Measurements from ENCODE around the gene CELF3.

The CELF3 gene

DNA sequence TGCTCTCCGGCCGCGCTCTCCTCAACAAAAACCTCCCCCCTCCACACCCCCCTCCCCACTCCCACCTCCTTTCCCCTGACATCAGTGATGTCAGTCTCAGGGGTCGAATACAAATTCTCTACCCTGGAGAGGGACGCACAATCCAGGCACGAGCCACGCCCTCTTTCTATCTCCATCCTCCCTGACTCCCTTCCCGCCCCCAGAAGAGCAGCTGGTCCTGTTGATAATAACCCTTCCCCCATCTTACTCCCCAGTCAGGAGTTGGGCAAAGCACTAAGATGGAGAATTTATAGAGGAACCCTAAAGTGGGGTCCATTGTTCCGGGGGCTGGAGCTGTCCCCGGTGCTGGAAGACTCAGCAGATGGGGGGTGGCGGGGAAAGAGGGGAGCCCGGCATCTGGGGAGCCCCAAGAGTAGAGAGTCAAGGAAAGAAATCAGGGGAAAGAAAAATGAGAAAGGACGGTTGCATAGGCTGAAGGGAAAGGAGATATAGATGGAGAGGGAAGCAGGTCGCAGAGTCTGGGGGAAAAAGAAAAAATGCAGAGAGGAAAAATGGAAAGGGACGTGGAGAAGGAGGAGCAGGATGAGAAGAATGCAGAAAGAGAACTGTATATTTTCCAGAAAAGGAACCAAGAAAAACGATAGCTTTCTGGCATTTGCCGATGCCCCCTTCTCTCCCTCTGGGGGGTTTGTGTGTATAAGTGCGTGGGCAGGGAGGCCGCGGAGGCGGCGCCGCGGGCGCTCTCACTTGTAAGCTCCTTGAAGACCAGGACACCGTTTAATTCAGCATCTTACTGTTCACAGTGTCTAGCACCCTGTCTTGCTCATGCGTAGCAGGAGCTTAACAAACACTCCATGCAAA lies at the start of gene CELF3 (continued):
- TF ChIP-seq, protein P1, sequence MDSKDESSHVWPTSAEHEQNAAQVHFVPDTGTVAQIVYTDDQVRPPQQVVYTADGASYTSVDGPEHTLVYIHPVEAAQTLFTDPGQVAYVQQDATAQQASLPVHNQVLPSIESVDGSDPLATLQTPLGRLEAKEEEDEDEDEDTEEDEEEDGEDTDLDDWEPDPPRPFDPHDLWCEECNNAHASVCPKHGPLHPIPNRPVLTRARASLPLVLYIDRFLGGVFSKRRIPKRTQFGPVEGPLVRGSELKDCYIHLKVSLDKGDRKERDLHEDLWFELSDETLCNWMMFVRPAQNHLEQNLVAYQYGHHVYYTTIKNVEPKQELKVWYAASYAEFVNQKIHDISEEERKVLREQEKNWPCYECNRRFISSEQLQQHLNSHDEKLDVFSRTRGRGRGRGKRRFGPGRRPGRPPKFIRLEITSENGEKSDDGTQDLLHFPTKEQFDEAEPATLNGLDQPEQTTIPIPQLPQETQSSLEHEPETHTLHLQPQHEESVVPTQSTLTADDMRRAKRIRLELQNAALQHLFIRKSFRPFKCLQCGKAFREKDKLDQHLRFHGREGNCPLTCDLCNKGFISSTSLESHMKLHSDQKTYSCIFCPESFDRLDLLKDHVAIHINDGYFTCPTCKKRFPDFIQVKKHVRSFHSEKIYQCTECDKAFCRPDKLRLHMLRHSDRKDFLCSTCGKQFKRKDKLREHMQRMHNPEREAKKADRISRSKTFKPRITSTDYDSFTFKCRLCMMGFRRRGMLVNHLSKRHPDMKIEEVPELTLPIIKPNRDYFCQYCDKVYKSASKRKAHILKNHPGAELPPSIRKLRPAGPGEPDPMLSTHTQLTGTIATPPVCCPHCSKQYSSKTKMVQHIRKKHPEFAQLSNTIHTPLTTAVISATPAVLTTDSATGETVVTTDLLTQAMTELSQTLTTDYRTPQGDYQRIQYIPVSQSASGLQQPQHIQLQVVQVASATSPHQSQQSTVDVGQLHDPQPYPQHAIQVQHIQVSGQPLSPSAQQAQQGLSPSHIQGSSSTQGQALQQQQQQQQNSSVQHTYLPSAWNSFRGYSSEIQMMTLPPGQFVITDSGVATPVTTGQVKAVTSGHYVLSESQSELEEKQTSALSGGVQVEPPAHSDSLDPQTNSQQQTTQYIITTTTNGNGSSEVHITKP (tag by site-specific recombination; IDR thresholded peaks at IDR 0.05) = 0 out of 2 replicates have a peak, but pooled peaks have one; percentile 49
- TF ChIP-seq ZNF366 (tag by site-specific recombination; conservative IDR thresholded peaks at IDR 0.05) (peak; percentile 82), ZNF155 (tag by site-specific recombination; IDR thresholded peaks at IDR 0.05) (no peak), ZBTB17 (tag by site-specific recombination; IDR thresholded peaks at IDR 0.05) (peak; percentile 76), KLF16 (tag by site-specific recombination; IDR thresholded peaks at IDR 0.05) (peak; percentile 80), ZBTB48 (tag by site-specific recombination; IDR thresholded peaks at IDR 0.05) (peak; percentile 100), ZIC2 (tag by site-specific recombination; IDR thresholded peaks at IDR 0.05) (peak; percentile 32; the same call in 1 of the 2 replicates), ZNF184 (tag by site-specific recombination; IDR thresholded peaks at IDR 0.05) (peak; percentile 48; the same call in 1 of the 2 replicates), KLF10 (tag by site-specific recombination; IDR thresholded peaks at IDR 0.05) (peak; percentile 74), WT1 (tag by site-specific recombination; IDR thresholded peaks at IDR 0.05) (peak; percentile 91), ZFP69B (tag by site-specific recombination; IDR thresholded peaks at IDR 0.05) (peak; percentile 91), OVOL3 (tag by site-specific recombination; IDR thresholded peaks at IDR 0.05) (no peak), ZNF530 (tag by site-specific recombination; IDR thresholded peaks at IDR 0.05; ENCODE audit: low read depth) (no peak), ZNF549 (tag by site-specific recombination; IDR thresholded peaks at IDR 0.05) (no peak)
- TF ChIP-seq, protein P2, sequence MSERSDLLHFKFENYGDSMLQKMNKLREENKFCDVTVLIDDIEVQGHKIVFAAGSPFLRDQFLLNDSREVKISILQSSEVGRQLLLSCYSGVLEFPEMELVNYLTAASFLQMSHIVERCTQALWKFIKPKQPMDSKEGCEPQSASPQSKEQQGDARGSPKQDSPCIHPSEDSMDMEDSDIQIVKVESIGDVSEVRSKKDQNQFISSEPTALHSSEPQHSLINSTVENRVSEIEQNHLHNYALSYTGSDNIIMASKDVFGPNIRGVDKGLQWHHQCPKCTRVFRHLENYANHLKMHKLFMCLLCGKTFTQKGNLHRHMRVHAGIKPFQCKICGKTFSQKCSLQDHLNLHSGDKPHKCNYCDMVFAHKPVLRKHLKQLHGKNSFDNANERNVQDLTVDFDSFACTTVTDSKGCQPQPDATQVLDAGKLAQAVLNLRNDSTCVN (tag by site-specific recombination; optimal IDR thresholded peaks at IDR 0.05) = peak; percentile 16
- TF ChIP-seq, protein P3, sequence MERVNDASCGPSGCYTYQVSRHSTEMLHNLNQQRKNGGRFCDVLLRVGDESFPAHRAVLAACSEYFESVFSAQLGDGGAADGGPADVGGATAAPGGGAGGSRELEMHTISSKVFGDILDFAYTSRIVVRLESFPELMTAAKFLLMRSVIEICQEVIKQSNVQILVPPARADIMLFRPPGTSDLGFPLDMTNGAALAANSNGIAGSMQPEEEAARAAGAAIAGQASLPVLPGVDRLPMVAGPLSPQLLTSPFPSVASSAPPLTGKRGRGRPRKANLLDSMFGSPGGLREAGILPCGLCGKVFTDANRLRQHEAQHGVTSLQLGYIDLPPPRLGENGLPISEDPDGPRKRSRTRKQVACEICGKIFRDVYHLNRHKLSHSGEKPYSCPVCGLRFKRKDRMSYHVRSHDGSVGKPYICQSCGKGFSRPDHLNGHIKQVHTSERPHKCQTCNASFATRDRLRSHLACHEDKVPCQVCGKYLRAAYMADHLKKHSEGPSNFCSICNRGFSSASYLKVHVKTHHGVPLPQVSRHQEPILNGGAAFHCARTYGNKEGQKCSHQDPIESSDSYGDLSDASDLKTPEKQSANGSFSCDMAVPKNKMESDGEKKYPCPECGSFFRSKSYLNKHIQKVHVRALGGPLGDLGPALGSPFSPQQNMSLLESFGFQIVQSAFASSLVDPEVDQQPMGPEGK (tag by site-specific recombination; IDR thresholded peaks at IDR 0.05) = peak; percentile 88
- TF ChIP-seq, protein P4, sequence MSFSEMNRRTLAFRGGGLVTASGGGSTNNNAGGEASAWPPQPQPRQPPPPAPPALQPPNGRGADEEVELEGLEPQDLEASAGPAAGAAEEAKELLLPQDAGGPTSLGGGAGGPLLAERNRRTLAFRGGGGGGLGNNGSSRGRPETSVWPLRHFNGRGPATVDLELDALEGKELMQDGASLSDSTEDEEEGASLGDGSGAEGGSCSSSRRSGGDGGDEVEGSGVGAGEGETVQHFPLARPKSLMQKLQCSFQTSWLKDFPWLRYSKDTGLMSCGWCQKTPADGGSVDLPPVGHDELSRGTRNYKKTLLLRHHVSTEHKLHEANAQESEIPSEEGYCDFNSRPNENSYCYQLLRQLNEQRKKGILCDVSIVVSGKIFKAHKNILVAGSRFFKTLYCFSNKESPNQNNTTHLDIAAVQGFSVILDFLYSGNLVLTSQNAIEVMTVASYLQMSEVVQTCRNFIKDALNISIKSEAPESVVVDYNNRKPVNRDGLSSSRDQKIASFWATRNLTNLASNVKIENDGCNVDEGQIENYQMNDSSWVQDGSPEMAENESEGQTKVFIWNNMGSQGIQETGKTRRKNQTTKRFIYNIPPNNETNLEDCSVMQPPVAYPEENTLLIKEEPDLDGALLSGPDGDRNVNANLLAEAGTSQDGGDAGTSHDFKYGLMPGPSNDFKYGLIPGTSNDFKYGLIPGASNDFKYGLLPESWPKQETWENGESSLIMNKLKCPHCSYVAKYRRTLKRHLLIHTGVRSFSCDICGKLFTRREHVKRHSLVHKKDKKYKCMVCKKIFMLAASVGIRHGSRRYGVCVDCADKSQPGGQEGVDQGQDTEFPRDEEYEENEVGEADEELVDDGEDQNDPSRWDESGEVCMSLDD (tag by site-specific recombination; IDR thresholded peaks at IDR 0.05) = peak; percentile 84
- TF ChIP-seq, protein P5, sequence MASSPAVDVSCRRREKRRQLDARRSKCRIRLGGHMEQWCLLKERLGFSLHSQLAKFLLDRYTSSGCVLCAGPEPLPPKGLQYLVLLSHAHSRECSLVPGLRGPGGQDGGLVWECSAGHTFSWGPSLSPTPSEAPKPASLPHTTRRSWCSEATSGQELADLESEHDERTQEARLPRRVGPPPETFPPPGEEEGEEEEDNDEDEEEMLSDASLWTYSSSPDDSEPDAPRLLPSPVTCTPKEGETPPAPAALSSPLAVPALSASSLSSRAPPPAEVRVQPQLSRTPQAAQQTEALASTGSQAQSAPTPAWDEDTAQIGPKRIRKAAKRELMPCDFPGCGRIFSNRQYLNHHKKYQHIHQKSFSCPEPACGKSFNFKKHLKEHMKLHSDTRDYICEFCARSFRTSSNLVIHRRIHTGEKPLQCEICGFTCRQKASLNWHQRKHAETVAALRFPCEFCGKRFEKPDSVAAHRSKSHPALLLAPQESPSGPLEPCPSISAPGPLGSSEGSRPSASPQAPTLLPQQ (tag by site-specific recombination; IDR thresholded peaks at IDR 0.05) = peak; percentile 85
- TF ChIP-seq, protein P6, sequence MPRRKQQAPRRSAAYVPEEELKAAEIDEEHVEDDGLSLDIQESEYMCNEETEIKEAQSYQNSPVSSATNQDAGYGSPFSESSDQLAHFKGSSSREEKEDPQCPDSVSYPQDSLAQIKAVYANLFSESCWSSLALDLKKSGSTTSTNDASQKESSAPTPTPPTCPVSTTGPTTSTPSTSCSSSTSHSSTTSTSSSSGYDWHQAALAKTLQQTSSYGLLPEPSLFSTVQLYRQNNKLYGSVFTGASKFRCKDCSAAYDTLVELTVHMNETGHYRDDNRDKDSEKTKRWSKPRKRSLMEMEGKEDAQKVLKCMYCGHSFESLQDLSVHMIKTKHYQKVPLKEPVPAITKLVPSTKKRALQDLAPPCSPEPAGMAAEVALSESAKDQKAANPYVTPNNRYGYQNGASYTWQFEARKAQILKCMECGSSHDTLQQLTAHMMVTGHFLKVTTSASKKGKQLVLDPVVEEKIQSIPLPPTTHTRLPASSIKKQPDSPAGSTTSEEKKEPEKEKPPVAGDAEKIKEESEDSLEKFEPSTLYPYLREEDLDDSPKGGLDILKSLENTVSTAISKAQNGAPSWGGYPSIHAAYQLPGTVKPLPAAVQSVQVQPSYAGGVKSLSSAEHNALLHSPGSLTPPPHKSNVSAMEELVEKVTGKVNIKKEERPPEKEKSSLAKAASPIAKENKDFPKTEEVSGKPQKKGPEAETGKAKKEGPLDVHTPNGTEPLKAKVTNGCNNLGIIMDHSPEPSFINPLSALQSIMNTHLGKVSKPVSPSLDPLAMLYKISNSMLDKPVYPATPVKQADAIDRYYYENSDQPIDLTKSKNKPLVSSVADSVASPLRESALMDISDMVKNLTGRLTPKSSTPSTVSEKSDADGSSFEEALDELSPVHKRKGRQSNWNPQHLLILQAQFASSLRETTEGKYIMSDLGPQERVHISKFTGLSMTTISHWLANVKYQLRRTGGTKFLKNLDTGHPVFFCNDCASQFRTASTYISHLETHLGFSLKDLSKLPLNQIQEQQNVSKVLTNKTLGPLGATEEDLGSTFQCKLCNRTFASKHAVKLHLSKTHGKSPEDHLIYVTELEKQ (tag by site-specific recombination; IDR thresholded peaks at IDR 0.05; ENCODE audit: borderline replicate concordance) = 0 out of 2 replicates have a peak, but pooled peaks have one; percentile 12
- TF ChIP-seq, protein P7, sequence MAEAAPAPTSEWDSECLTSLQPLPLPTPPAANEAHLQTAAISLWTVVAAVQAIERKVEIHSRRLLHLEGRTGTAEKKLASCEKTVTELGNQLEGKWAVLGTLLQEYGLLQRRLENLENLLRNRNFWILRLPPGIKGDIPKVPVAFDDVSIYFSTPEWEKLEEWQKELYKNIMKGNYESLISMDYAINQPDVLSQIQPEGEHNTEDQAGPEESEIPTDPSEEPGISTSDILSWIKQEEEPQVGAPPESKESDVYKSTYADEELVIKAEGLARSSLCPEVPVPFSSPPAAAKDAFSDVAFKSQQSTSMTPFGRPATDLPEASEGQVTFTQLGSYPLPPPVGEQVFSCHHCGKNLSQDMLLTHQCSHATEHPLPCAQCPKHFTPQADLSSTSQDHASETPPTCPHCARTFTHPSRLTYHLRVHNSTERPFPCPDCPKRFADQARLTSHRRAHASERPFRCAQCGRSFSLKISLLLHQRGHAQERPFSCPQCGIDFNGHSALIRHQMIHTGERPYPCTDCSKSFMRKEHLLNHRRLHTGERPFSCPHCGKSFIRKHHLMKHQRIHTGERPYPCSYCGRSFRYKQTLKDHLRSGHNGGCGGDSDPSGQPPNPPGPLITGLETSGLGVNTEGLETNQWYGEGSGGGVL (tag by site-specific recombination; IDR thresholded peaks at IDR 0.05) = peak; percentile 71
